Measurements from ENCODE around the gene THADA. TPM values are rescaled to one million over a fixed set of nuclear protein-coding genes. Genes with fewer than 3 reads are reported as not detected.

Gene THADA
- total and polyA plus RNA-seq, 2 donors (not counting 3 experiments of a cell fraction or from before 2014, with no cell fraction given), result 22.6 to 25.3 TPM

GRCh38 chr2:43317680-43318079 is 278.2 kb downstream of the THADA start:
- Histone ChIP-seq H3K4me3 (replicated peaks in 1 of 3; ENCODE audit: insufficient read depth in 1 of 3, low read depth in 1 of 3, low read length in 3 of 3) (no peak overlapping the region), H3K36me3 (ENCODE audit: control insufficient read depth in 2 of 2, extremely low read depth in 1 of 2, insufficient read depth in 2 of 2, low read length in 2 of 2) (no peaks in the 10 kb centered on the region), H3K27ac (ENCODE audit: insufficient read depth, low read depth, low read length) (no peak overlapping the region), H4K20me1 (replicated peaks; ENCODE audit: control insufficient read depth, extremely low read depth, insufficient read depth, low read length) (no peaks in the 10 kb centered on the region), H3K9me3 (replicated peaks; ENCODE audit: control insufficient read depth, insufficient read depth, low read length) (no peaks in the 10 kb centered on the region), H3K4me2 (ENCODE audit: insufficient read depth, low read length) (no peak overlapping the region), H3K9ac (replicated peaks; ENCODE audit: extremely low read depth, insufficient read depth, low read length) (no peak overlapping the region), H3K27me3 (ENCODE audit: control insufficient read depth in 2 of 2, insufficient read depth in 2 of 2, low read length in 2 of 2) (no peaks in the 10 kb centered on the region), H2AFZ (ENCODE audit: low read depth, low read length) (no peak overlapping the region), H3K4me1 (ENCODE audit: control insufficient read depth, extremely low read depth, insufficient read depth, low read length) (peaks cover 27% of the 10 kb centered on the region), H3K79me2 (ENCODE audit: control insufficient read depth, insufficient read depth, low read length) (no peaks in the 10 kb centered on the region), H3K9me1 (replicated peaks; ENCODE audit: control insufficient read depth, extremely low read depth, insufficient read depth, low read length) (no peaks in the 10 kb centered on the region)
- DNase-seq (ENCODE audit: low read depth, low spot score) (no peak), FAIRE-seq (no peak)
- ChIA-PET CTCF (interaction anchor here (2.0 kb wide), 1 partner anchor 29 kb away, joined by 5 read pairs; no protein-coding TSS in a partner anchor), POLR2A (no interaction called here)
- dilution Hi-C loops (cut with MboI; ENCODE audit: extremely low pct_ligation_motif_present, low sequenced_read_pairs) (no loop called here), intact Hi-C loops (cut with micrococcal nuclease) (no loop called here)
- TF ChIP-seq JUN (IDR thresholded peaks at IDR 0.05; ENCODE audit: borderline replicate concordance, insufficient read depth, insufficient read length, low read depth), result no peak
- no peak for TF ChIP-seq POLR2AphosphoS5 (IDR thresholded peaks at IDR 0.05; ENCODE audit: insufficient read depth, low read depth, low read length)
- TF ChIP-seq MAX (IDR thresholded peaks at IDR 0.05; ENCODE audit: insufficient read depth, insufficient read length), result no peak
- TF ChIP-seq GATA2 (IDR thresholded peaks at IDR 0.05; ENCODE audit: insufficient read depth, insufficient read length, low read depth, low read length), result no peak
- TF ChIP-seq MYC (IDR thresholded peaks at IDR 0.05; ENCODE audit: low read depth, low read length), result no peak
- no peak for TF ChIP-seq EZH2 (IDR thresholded peaks at IDR 0.05; ENCODE audit: borderline replicate concordance, low read depth, low read length, severe bottlenecking)
- TF ChIP-seq CTCF (IDR thresholded peaks at IDR 0.05; ENCODE audit: extremely low read depth in 1 of 2, insufficient read depth in 1 of 2, low read depth in 1 of 2, low read length in 2 of 2), result no peak
- no peak for TF ChIP-seq POLR2A (IDR thresholded peaks at IDR 0.05; ENCODE audit: low read depth, low read length)
- no peak for TF ChIP-seq FOS (IDR thresholded peaks at IDR 0.05; ENCODE audit: borderline replicate concordance, insufficient read depth, low read length)
- no TSS peak for BruUV-seq (replicated peaks)

All from endothelial cell of umbilical vein (primary cell).